GDM1 (cell line): ENCODE results near the gene PROK1.

ENCODE experiments used
- DNase-seq: peaks from one replicate; lab custom pipeline; 2025; lab: John Stamatoyannopoulos, UW

The PROK1 gene

GRCh38 chr1:110465814-110466380 is 14.9 kb downstream of the PROK1 start:
- DNase-seq, result no peak

- no peak for DNase-seq
These were observed 15.8 kb downstream of the PROK1 start for GRCh38 chr1:110466646-110467280.

- no peak for DNase-seq
These were observed 20.2 kb downstream of the PROK1 start for GRCh38 chr1:110471131-110471530.

GRCh38 chr1:110472546-110472945 is 21.6 kb downstream of the PROK1 start:
- DNase-seq, result no peak

- no peak for DNase-seq
These were observed 23.5 kb downstream of the PROK1 start for GRCh38 chr1:110474444-110474843.

- no peak for DNase-seq
These were observed 24.5 kb downstream of the PROK1 start for GRCh38 chr1:110475362-110476027.

- DNase-seq, result no peak
These were observed 25.2 kb downstream of the PROK1 start for GRCh38 chr1:110476028-110476765.

GRCh38 chr1:110477041-110477440 is 26.1 kb downstream of the PROK1 start:
- no peak for DNase-seq

GRCh38 chr1:110477445-110477957 is 26.6 kb downstream of the PROK1 start:
- DNase-seq, result no peak

GRCh38 chr1:110477967-110478640 is 27.2 kb downstream of the PROK1 start:
- no peak for DNase-seq

- DNase-seq, result no peak
These were observed 27.9 kb downstream of the PROK1 start for GRCh38 chr1:110478886-110479285.

- DNase-seq, result no peak
These were observed 29.6 kb downstream of the PROK1 start for GRCh38 chr1:110480356-110481096.

GRCh38 chr1:110481968-110482623 is 31.1 kb downstream of the PROK1 start:
- no peak for DNase-seq

- no peak for DNase-seq
These were observed 31.8 kb downstream of the PROK1 start for GRCh38 chr1:110482662-110483307.

- no peak for DNase-seq
These were observed 32.3 kb downstream of the PROK1 start for GRCh38 chr1:110483308-110483685.

GRCh38 chr1:110484801-110485200 is 33.9 kb downstream of the PROK1 start:
- no peak for DNase-seq

- no peak for DNase-seq
These were observed 34.8 kb downstream of the PROK1 start for GRCh38 chr1:110485725-110486124.

GRCh38 chr1:110487726-110488125 is 36.8 kb downstream of the PROK1 start:
- DNase-seq, result no peak

- no peak for DNase-seq
These were observed 37.2 kb downstream of the PROK1 start for GRCh38 chr1:110488161-110488560.

- DNase-seq, result no peak
These were observed 37.9 kb downstream of the PROK1 start for GRCh38 chr1:110488867-110489266.
